NCI-H345 treated with DMSO at 0.1 percent for 48 hours (cell line): ENCODE results near the gene MCTP1.

ENCODE experiments used
- DNase-seq: peaks from one replicate; lab custom pipeline; 2025; ENCODE audit not compliant: unreplicated experiment; lab: John Stamatoyannopoulos, UW

The MCTP1 gene

GRCh38 chr5:95078868-95079267, 206.0 kb downstream of the MCTP1 start:
- no peak for DNase-seq

- no peak for DNase-seq
Observed at GRCh38 chr5:95076395-95077185, 208.3 kb downstream of the MCTP1 start.

- no peak for DNase-seq
Observed at GRCh38 chr5:95075111-95075510, 209.8 kb downstream of the MCTP1 start.

GRCh38 chr5:95072281-95072680, 212.6 kb downstream of the MCTP1 start:
- DNase-seq = no peak

GRCh38 chr5:95070866-95071265, 214.0 kb downstream of the MCTP1 start:
- no peak for DNase-seq

GRCh38 chr5:95070453-95070852, 214.4 kb downstream of the MCTP1 start:
- DNase-seq = no peak

- DNase-seq = no peak
Observed at GRCh38 chr5:95069948-95070347, 214.9 kb downstream of the MCTP1 start.

GRCh38 chr5:95069021-95069420, 215.9 kb downstream of the MCTP1 start:
- DNase-seq = no peak

GRCh38 chr5:95068289-95068910, 216.5 kb downstream of the MCTP1 start:
- no peak for DNase-seq

GRCh38 chr5:95066048-95066447, 218.8 kb downstream of the MCTP1 start:
- DNase-seq = no peak

- DNase-seq = no peak
Observed at GRCh38 chr5:95063492-95063891, 221.4 kb downstream of the MCTP1 start.

GRCh38 chr5:95060098-95060497, 224.8 kb downstream of the MCTP1 start:
- no peak for DNase-seq

- DNase-seq = no peak
Observed at GRCh38 chr5:95059636-95060035, 225.3 kb downstream of the MCTP1 start.

- DNase-seq = no peak
Observed at GRCh38 chr5:95057615-95058014, 227.3 kb downstream of the MCTP1 start.

GRCh38 chr5:95053253-95053652, 231.6 kb downstream of the MCTP1 start:
- no peak for DNase-seq

- DNase-seq = no peak
Observed at GRCh38 chr5:95050708-95051107, 234.2 kb downstream of the MCTP1 start.

GRCh38 chr5:95048628-95049027, 236.3 kb downstream of the MCTP1 start:
- DNase-seq = no peak

- no peak for DNase-seq
Observed at GRCh38 chr5:95045181-95045965, 239.5 kb downstream of the MCTP1 start.

GRCh38 chr5:95044096-95044495, 240.8 kb downstream of the MCTP1 start:
- no peak for DNase-seq

GRCh38 chr5:95043648-95044047, 241.2 kb downstream of the MCTP1 start:
- DNase-seq = no peak

GRCh38 chr5:95043234-95043633, 241.7 kb downstream of the MCTP1 start:
- DNase-seq = no peak

GRCh38 chr5:95042037-95042436, 242.9 kb downstream of the MCTP1 start:
- DNase-seq = peak; percentile 25
